NCI-H1436 treated with DMSO at 0.1 percent for 48 hours (cell line): Measurements from ENCODE around the gene GALNTL6.
"Not testable (repeated sequence)": the region's sequence is repeated elsewhere in the genome, so short reads cannot be mapped to it uniquely, and the experiment has no call there.

ENCODE experiments used
- DNase-seq: peaks from one replicate; lab custom pipeline; 2025; lab: John Stamatoyannopoulos, UW

Gene GALNTL6

DNA sequence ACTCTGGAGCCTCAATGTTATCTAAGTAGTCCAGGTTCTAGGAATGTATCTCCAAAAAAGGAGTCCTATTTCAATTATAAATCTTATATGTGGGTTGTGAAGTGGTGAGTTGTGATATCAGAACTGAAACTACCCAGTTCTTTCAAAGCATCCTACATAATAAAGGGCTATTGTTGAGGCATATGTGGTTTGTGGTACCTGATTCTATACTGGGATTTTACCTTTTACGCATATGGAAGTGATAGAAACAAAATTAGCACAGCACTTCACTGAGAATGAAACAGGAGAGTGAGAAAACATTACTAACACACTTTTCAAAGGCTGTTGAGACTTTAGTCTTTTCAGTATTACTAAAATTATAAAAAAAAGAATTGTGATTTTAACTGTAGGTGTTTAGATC, 937.7 kb downstream of the GALNTL6 start:
- no peak for DNase-seq

DNA sequence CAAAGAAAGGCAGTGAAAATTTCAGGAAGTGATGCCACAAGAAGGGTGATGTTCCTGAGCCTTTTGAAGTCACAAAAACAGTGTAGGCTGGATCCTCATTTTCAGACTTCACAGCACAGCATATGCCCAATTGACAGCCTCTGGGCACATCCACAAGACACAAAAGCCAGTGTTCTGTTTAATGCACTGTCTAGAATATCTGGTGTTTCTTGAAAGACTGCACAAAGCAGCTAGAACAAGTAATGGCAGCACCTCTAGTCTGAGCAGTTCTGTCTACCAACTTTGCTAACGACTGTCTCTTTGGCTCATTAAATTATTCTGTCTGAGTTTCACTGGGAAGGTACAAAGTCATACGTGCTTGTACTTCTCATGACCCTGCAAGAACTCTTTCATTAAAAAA, 938.3 kb downstream of the GALNTL6 start:
- DNase-seq, result no peak

DNA sequence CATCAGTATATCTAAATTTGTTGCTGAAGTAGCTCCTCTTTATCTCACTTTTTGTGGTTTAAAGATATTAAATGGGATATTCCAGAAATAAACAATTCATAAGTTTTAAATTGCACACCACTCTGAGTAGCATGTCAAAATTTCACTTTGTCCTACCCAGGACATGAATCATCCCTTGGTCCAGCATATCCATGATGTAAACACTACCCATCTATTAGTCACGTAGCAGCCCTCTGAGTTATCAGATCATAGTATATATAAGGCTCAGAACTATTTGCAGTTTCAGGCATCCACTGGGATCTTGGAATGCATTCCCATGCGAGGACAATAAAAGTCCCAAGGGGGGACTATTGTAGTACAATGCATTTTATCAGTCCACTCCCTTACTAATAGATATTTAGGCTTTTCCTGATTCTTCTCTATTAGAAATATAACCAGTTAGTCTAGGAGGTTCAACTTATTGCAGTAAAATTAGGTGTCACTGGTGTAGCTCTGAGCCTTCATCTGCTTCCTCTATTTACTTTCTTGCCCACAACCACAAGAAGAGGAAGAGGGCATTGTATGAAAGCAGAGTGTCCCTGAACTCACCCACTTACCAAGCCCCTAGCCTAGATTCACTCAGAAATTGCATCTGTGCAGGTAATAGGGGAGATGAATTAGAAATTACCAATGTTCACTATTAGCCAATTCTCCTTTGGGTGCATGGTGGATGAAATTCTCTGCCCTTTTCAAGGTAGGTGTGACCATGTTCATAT, 945.6 kb downstream of the GALNTL6 start:
- DNase-seq, result no peak

DNA sequence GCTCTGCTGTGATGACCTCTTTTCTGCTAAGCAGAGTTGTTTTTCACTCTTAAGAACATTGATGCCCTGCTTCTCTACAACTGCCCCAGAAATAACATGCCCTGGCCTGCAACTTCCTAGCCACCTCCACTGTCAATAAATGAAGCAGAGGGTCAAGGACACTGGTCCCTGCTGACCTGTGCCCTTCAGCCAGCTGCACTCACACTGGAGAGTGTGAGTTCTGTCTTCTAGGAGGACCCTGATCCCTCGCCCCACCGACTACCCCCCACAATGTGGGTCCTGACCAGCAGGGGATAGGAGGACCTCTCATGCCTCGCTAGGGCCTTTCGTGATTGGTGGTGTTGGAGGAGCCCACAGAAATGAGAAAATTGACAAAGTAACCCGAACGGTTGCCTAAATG, 947.3 kb downstream of the GALNTL6 start:
- DNase-seq, result no peak

DNA sequence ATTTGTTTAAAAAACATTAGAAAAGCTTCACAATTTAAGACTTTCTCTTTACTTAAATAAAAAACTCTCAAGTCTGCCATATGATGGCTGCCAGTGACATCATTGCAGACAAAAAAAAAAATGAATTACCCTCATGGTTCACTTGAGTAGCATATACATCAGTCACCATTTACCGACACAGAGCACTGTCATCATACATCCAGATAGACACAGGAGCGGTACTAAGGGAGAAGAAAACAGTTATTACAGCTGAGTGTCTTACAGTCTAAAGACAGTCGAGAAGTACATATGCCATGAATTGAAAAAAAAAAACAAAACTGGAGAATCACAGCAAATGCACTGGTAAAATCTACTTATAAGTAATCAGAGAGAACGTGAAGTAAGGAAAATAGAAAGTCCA, 949.7 kb downstream of the GALNTL6 start:
- no peak for DNase-seq

DNA sequence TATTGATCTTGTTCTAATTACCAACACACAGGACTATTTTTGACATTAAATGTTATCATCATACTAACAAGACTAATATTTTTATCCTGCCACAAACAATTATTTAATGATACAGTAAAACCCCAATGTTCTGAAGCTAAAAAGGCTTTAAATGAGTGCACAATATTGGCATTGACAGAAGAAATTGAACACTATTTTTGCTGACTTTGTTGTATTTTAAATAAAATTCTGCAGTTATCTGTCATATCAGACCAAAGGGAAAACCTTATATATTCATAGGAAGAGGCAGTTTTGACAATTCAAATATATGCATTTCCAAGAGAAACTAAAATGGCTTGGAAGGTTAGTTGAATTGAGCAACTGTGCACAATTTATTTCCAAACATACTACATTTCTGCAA, 957.6 kb downstream of the GALNTL6 start:
- DNase-seq, result no peak

DNA sequence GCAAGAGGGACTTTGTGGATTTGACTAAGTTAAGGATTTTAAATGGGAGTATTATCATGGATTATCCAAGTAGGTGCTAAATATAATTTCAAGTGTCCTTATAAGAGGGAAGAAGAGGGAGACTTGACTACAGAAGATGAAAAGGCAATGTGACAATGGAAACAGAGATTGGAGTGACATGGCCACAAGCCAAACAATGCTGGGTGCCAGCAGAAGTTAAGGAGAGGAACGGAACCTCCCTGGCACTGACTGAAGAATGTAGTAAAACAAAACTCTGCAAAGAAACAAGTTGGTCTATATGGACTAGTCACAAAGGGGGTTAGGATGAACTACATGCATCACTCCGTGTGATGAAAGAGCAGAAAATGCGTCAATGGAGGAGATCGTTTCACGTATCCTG, 959.6 kb downstream of the GALNTL6 start:
- no peak for DNase-seq

DNA sequence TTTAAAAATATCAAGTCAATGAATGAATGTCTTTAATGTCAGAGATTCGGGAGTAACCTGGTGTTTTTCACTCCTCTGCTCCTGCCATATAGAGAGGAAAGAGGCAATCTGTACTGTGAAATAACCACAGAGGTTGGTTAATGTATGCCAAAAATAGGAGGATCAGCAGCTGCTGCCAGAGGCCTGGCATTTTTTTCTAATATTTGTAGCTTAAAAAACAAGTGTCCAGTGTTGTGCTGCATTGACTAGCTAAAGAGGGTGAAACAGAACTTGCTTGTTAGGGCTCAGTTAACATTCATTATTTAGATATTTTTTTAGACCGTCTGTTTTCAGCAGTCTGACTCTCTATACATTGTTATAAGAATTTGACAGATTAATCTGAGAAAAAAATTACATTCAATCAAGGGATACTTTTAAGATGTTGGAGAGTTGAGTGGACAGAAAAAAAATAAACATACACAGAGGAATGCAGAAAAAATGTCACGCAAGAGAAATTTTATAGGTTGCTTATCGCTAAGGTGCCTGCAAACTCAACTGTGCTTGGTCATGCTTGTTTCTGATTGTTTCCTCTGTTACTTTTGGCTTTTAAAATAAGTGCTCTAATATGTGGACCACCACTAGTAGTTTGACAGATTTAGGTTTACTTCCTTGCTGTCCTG, 963.1 kb downstream of the GALNTL6 start:
- no peak for DNase-seq

DNA sequence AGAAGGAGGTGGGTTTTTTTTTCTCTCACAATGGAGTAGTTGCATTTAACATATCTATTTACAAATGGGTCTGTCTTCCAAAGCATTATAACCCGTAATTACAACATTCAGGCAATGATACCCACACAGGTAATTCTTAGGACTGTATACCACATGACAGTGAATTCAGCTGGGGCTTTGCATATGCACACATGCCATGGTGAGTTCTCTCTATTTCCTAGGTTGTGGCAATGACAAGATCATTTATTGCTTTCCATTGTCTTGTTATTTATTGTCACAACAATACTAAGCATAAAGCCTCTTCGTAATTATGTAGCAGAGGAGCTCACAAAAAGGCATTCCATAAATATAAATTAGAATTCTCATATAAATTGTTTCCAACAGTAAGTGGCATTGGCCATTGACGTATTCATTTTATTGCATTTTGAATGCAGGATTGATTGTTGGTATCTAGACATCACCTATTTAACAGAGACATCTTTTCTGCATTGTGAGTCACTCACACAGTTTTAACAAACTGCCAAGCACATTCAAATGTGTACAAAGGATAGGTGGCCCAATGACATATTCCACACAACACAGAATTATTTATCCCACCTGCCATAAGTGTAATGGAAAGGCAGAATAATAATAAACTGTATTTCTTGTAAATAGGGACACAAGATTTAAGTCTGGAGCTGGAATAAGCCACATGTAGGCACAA, 964.7 kb downstream of the GALNTL6 start:
- no peak for DNase-seq

DNA sequence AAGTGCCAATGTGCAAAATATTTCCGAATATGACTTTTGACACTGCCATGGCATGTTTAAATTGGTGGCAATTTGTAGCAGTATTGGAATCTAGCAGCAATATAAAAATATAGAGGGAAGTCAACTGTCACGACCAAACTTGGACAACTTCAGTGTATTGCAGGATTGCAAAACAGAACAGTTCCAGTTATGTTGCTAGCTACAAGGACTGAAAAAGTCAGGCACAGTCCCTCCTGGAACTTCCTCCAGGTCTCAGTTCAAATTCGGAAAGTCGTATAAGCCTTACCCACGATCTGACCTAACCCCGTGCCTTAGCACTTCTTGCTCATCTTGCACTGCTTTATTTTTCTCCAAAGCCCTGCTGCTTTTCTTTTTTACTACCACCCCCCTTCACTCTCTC, 965.4 kb downstream of the GALNTL6 start:
- no peak for DNase-seq

DNA sequence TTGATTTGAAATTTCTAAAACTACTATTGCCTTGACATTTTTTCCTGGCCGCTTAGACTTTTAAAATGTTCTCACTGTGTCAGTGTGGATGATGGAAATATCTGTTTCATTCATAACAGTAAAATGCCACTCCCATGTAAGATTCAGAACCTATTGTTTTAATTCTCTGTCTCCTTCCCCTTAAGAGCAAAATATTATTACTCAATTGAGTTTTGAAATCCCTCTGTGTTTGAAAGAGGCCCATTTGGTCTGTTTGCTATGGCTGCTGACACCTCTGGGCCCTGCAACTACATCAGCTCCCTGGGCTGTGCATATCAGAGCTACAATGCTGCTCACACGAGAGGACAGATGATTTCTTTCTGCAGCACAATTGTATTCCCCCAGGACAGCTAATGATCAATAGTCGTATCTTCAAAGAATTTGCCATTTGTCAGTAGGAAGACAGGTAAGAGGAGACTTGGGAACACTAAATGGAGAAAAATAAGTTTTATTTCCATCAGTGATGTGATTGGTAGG, 967.4 kb downstream of the GALNTL6 start:
- no peak for DNase-seq

DNA sequence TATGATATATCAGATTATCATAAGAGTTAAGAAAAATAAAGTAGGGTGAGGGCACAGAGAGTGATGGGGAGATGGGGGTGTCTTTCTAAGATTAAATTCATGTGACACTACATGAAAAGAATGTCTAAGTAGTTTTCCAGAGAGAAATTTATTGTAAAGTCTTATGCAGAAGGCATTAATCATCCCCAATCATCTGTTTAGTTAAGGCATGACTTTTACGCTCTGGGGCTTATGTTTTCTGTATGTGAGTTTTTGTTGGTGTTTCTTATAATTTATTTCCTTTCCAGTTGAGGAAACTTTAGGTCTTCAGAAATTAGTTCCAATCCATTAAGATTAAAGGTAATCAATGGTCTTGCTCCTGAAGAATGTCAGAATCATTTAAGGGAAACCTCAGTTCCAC, 972.4 kb downstream of the GALNTL6 start:
- DNase-seq, result no peak

DNA sequence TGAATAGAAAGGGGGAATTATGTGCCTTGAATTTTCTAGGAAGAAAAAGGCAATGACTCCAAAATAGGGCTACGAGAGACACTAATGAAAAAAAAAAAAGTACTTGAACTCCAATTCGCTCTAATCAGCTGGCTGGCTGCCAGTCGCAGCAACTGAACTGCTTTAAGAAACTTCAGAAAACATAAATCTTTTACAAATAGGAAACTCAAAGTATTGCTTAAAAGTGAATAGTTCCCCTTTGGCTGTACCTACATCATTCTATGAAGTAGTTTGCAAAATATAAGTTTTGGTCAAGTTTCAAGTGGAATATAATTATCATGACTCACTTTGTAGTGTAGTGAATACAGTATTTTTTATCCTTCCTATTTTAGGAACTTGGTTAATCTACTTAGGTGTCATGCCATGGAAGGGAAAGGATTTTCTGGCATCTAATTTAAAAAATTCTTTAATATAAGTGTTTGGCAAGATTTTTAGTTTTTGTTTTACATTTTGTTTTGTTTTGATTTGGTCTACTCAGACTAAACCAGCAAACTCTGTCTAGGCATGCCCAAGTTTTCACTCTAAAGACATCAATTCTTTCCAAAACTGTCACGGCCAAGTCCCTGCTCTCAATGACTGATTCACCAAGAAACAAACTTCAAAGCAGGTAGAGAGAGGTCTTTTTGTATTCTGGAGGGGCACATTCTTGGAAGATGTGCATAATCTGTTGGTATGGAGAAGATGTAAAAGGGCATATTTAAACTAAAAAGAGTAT, 973.0 kb downstream of the GALNTL6 start:
- no peak for DNase-seq

DNA sequence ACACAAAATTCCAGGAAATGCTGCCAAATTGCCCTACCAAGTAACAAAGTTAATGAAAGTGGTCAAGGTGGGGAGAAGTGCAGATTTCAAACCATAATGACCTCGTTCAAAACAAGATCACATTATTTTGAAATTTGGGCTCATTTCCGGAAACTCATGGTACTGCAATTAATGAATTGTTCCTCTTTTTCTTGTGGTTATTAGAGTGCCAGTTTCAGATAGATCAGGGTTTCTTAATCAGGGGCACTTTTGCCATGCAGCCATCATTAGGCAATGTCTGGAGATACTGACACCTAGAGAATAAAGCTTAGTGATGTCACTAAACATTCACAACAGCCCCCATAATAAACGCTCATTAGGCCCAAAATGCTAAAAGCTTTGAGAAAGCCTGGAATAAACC, 973.9 kb downstream of the GALNTL6 start:
- DNase-seq, result no peak

DNA sequence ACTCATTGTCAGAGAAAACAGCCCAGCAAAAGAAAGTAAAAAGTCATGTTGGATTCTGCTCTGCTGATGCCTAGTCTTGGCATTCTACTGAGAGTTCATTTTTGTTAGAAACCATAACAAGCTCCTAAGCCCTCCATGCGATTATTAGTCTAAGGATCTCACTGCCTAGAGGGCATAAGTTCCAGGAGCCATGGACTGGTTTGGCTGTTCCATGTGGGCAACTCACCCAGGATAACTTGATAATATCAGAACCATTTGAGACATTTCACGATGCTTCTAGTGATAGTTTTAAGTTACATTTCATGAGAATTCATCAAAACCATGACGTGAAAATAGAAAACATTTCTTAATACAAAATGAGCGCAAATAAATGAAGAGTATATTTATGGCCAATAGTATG, 978.6 kb downstream of the GALNTL6 start:
- no peak for DNase-seq

DNA sequence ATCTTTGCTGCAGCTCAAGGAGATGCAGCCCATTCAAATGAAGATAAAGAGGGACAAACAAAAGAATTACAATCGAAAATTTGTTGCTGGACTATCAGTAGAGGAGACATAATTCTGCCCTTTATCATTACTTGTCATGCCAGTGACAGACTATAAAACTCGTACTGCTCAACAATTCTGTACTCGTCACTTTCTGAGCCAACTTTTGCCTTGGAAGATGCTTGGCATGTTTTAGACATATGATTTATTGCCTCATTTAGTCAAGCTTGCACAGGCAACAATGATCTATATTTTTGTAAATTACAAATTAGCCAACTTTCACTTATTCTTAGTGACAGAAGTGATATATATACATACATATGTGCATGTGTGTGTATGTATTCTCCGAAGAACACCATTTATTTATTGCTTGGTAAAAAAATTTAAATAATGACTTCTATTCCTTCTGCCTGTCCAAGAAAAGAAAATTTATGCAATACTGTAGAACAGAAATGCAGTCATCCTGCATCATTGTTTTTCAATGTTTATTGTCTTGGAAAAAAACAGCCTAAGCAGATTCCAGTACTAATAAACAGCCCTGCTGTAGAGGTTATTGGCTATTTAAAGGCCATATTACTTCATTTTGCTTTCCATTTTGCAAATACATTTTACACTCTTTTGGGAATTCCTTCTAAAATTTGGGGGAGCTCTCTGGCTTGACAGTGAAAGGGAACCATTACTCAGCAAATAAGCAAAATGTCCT, 980.5 kb downstream of the GALNTL6 start:
- no peak for DNase-seq

DNA sequence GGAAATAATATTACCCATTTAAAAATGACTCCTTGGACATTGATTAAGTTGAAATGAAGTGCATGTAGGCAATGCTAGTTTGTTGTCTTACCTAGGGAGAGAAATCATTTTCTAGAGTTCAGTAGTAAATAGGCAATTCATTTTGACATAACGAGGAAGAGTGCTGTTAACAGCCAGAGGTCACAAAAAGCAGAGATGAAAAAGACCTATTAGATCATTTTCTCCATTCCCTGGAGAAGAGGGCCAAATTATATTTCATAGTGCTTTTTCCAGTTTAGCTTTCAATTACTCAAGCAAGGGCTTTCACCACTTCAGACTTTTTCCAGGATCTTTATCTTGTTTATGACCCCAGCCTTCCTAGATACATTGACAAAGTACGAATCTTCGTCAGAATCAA, 981.1 kb downstream of the GALNTL6 start:
- peak; percentile 30 for DNase-seq

DNA sequence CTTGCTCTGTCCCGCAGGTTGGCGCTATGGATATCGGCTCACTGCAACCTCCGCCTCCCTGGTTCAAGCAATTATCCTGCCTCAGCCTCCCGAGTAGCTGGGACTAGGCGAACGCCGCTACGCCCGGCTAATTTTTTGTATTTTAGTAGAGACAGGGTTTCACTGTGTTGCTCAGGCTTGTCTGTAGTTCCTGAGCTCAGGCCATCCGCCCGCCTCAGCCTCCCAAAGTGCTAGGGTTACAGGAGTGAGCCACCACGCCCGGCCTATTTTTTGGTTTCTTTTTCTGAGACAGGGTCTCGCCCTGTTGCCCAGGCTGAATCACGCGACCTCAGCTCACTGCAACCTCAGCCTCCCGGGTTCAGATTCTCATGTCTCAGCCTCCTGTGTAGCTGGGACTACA, 984.1 kb downstream of the GALNTL6 start:
- not testable (repeated sequence) for DNase-seq

DNA sequence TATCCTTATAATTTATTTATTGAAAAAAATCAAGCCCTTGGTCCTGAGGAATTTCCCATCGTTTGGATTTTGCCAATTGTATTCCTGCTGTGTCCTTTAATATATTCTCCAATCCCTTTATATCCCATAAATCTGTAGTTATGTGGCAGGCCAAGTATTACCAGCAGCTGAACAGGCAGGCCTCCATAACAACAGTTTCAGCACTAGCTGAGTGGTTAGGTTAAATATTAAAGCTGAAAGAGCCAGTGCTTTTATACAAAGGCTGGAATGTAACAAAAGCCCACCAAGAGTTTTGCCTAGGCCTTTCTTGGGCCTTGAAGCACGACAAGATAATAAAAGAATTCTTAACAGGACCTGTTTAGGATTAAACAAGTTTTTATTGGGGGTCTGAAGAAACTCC, 988.8 kb downstream of the GALNTL6 start:
- no peak for DNase-seq

DNA sequence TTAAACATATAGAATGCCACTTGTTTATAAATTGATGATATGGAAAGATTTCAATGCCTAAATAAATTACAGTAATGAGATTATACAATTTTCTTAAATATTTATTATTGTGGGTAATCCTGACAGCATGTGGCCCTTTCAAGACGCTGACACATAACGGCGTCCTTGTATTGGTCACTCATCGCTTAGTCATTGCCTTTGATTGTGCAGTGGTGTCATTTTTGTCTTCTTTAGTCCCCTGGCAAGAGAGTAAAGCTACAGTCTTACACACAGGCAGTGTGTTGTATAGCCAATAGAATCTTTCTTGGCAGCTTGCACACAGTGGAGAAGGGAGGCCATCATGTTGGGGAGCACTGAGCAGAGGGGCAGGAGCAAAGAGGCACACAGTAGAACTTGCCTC, 993.6 kb downstream of the GALNTL6 start:
- DNase-seq, result no peak

DNA sequence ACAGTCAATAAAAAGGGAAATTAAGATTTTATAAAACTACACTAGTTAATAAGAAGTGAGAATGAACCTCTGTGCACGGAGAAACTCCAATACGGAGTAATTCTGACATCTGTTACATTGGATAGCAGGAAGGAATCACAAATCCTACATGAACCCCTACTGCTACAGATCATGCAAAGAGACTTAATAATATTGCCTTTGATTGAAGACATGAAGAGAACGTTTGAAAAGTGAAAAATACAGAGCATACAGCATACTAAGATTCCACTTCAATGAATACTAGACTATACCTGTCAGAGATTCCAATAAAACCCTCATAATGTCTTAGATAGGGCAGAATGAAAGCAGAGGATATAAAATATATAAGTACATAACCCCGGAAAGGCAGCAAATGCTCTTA, 995.0 kb downstream of the GALNTL6 start:
- DNase-seq, result no peak

DNA sequence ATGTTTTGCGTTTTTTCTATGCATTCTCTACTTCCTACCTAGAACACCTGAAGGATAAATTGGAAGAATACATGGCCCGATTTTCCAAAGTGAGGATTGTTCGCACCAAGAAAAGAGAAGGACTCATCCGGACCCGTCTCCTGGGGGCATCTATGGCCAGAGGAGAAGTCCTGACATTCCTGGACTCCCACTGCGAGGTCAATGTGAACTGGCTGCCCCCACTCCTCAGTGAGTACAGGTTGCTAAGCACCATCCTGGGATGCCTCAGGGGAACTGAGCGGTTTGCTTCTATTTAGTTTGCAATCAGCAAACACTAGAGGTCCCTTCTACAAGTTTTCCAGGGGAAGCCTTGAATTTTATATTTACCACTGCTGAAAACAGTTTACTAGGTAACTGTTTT, 996.1 kb downstream of the GALNTL6 start:
- peak; percentile 16 for DNase-seq
